SJSA1 (cell line): ENCODE results near the gene PNPLA2. TPM values are rescaled to one million over a fixed set of nuclear protein-coding genes. Genes with fewer than 3 reads are reported as not detected.

Experiments used
- DNase-seq, 2 experiments: peaks; one replicate each; pipeline ENCODE4 v3.0.0-alpha.2; 2015 to 2020; ENCODE audit warnings: low spot score in 2 of 2, low read depth in 1 of 2
- H3K27ac ChIP-seq: fragments of 250-450 bp; sonication (Bioruptor Pico); 2 replicates; pipeline ENCODE4 v1.5.1; 2020; ENCODE audit warnings: mild to moderate bottlenecking, moderate library complexity
- H3K27me3 ChIP-seq: fragments of 250-450 bp; sonication (Bioruptor Pico); replicated peaks from 2 replicates; pipeline ENCODE4 v1.5.1; 2020; ENCODE audit warnings: mild to moderate bottlenecking, moderate library complexity
- H3K36me3 ChIP-seq: fragments of 250-450 bp; sonication (Bioruptor Pico); 2 replicates; pipeline ENCODE4 v1.5.1; 2020; ENCODE audit warnings: mild to moderate bottlenecking
- H3K4me1 ChIP-seq: fragments of 250-450 bp; sonication (Bioruptor Pico); replicated peaks from 2 replicates; pipeline ENCODE4 v1.6.1; 2021; ENCODE audit warnings: mild to moderate bottlenecking
- H3K4me3 ChIP-seq: fragments of 250-450 bp; sonication (Bioruptor Pico); 2 replicates; pipeline ENCODE4 v1.5.1; 2020; ENCODE audit warnings: mild to moderate bottlenecking
- H3K9me3 ChIP-seq: fragments of 250-450 bp; sonication (Bioruptor Pico); replicated peaks from 2 replicates; pipeline ENCODE4 v1.5.1; 2020; ENCODE audit warnings: mild to moderate bottlenecking
- total RNA-seq: library from RNA; depleted of rRNA; stranded (reverse); fragments of >200 nt; shearing (Covaris generic); gene quantifications from 2 replicates; pipeline ENCODE4 v1.2.3, GENCODE V29; 2014

The PNPLA2 gene
- total RNA-seq, 1 experiment from 2014 or later, result 5.0 TPM

- DNase-seq, result no peak
- H3K4me1 ChIP-seq, result peaks cover 8% of the 10 kb centered on the region
- no peak overlapping the region for H3K27ac ChIP-seq
- H3K36me3 ChIP-seq, result no peaks in the 10 kb centered on the region
- no peaks in the 10 kb centered on the region for H3K9me3 ChIP-seq
- H3K27me3 ChIP-seq, result no peaks in the 10 kb centered on the region
- no peak overlapping the region for H3K4me3 ChIP-seq
These were observed 27.8 kb upstream of the PNPLA2 start for GRCh38 chr11:790721-791564.

GRCh38 chr11:791658-792534 lies 26.8 kb upstream of the PNPLA2 start:
- Histone ChIP-seq H3K27me3 (no peaks in the 10 kb centered on the region), H3K4me3 (no peak overlapping the region), H3K9me3 (no peaks in the 10 kb centered on the region), H3K36me3 (no peaks in the 10 kb centered on the region), H3K27ac (no peak overlapping the region), H3K4me1 (peaks cover 15% of the 10 kb centered on the region)
- DNase-seq, result no peak

- H3K36me3 ChIP-seq, result no peaks in the 10 kb centered on the region
- H3K4me1 ChIP-seq, result peaks cover 21% of the 10 kb centered on the region
- H3K4me3 ChIP-seq, result no peak overlapping the region
- H3K27me3 ChIP-seq, result no peaks in the 10 kb centered on the region
- H3K27ac ChIP-seq, result no peak overlapping the region
- no peak for DNase-seq
- H3K9me3 ChIP-seq, result no peaks in the 10 kb centered on the region
These were observed 26.2 kb upstream of the PNPLA2 start for GRCh38 chr11:792535-792821.

GRCh38 chr11:792873-793272 lies 25.8 kb upstream of the PNPLA2 start:
- no peak overlapping the region for H3K4me3 ChIP-seq
- no peaks in the 10 kb centered on the region for H3K36me3 ChIP-seq
- DNase-seq, result no peak
- H3K4me1 ChIP-seq, result peaks cover 23% of the 10 kb centered on the region
- no peaks in the 10 kb centered on the region for H3K9me3 ChIP-seq
- no peaks in the 10 kb centered on the region for H3K27me3 ChIP-seq
- no peak overlapping the region for H3K27ac ChIP-seq

GRCh38 chr11:793556-793955 lies 25.2 kb upstream of the PNPLA2 start:
- H3K27me3 ChIP-seq, result no peaks in the 10 kb centered on the region
- no peaks in the 10 kb centered on the region for H3K9me3 ChIP-seq
- no peaks in the 10 kb centered on the region for H3K36me3 ChIP-seq
- no peak overlapping the region for H3K27ac ChIP-seq
- H3K4me3 ChIP-seq, result no peak overlapping the region
- peaks cover 27% of the 10 kb centered on the region for H3K4me1 ChIP-seq
- DNase-seq, result no peak

- no peaks in the 10 kb centered on the region for H3K27me3 ChIP-seq
- H3K27ac ChIP-seq, result no peak overlapping the region
These were observed 24.5 kb upstream of the PNPLA2 start for GRCh38 chr11:794013-794765.

GRCh38 chr11:794766-795633 lies 23.7 kb upstream of the PNPLA2 start:
- no peaks in the 10 kb centered on the region for H3K27me3 ChIP-seq
- no peaks in the 10 kb centered on the region for H3K36me3 ChIP-seq
- peaks cover 27% of the 10 kb centered on the region for H3K4me1 ChIP-seq
- peak overlapping the region; percentile 43 for H3K4me3 ChIP-seq
- H3K27ac ChIP-seq, result no peak overlapping the region
- DNase-seq, result no peak
- no peaks in the 10 kb centered on the region for H3K9me3 ChIP-seq

More at GRCh38 chr11:794013-794765, 24.5 kb upstream of the PNPLA2 start:
- Histone ChIP-seq H3K9me3 (no peaks in the 10 kb centered on the region), H3K4me3 (no peak overlapping the region), H3K36me3 (no peaks in the 10 kb centered on the region), H3K4me1 (peaks cover 27% of the 10 kb centered on the region)
- no peak for DNase-seq

- Histone ChIP-seq H3K27ac (peak overlapping the region; percentile 38; the same call in 1 of the 2 replicates), H3K4me3 (peak overlapping the region; percentile 57), H3K4me1 (peaks cover 27% of the 10 kb centered on the region), H3K9me3 (no peaks in the 10 kb centered on the region), H3K27me3 (no peaks in the 10 kb centered on the region), H3K36me3 (no peaks in the 10 kb centered on the region)
- DNase-seq, result peak; percentile 69 to 93
These were observed 22.8 kb upstream of the PNPLA2 start for GRCh38 chr11:795634-796564.

- no peaks in the 10 kb centered on the region for H3K36me3 ChIP-seq
- H3K4me3 ChIP-seq, result peak overlapping the region; percentile 57
- H3K27ac ChIP-seq, result no peak overlapping the region
- no peaks in the 10 kb centered on the region for H3K9me3 ChIP-seq
- DNase-seq, result no peak
- H3K27me3 ChIP-seq, result no peaks in the 10 kb centered on the region
- peaks cover 27% of the 10 kb centered on the region for H3K4me1 ChIP-seq
These were observed 22.0 kb upstream of the PNPLA2 start for GRCh38 chr11:796565-797295.

- Histone ChIP-seq H3K36me3 (no peaks in the 10 kb centered on the region), H3K27me3 (no peaks in the 10 kb centered on the region), H3K9me3 (no peaks in the 10 kb centered on the region), H3K4me1 (peaks cover 27% of the 10 kb centered on the region), H3K27ac (peak overlapping the region; percentile 40), H3K4me3 (peak overlapping the region; percentile 57)
- DNase-seq, result peak; percentile 71 to 76
These were observed 21.2 kb upstream of the PNPLA2 start for GRCh38 chr11:797296-798092.

- DNase-seq, result peak in 1 of 2 experiments; percentile 58
- H3K36me3 ChIP-seq, result no peaks in the 10 kb centered on the region
- no peaks in the 10 kb centered on the region for H3K27me3 ChIP-seq
- no peaks in the 10 kb centered on the region for H3K9me3 ChIP-seq
- H3K27ac ChIP-seq, result peak within 1 kb of the TSS; percentile 40
- peaks cover 27% of the 10 kb centered on the region for H3K4me1 ChIP-seq
- peak within 1 kb of the TSS; percentile 57 for H3K4me3 ChIP-seq
These were observed 20.5 kb upstream of the PNPLA2 start, which contains the start of gene SLC25A22 for GRCh38 chr11:798093-798713. Gene SLC25A22 (minus strand): TSS chr11:798281. CDS start chr11:795006, 3,275 bp downstream.
